ENCODE results near the gene CUL1. TPM values are rescaled to one million over a fixed set of nuclear protein-coding genes. Genes with fewer than 3 reads are reported as not detected.
A peak's percentile ranks its signal among the peaks of the same experiment; 100 is the strongest.

The CUL1 gene
- total RNA-seq, 6 donors from 2014 or later = 29.0 to 65.0 (median 45.9) TPM

DNA sequence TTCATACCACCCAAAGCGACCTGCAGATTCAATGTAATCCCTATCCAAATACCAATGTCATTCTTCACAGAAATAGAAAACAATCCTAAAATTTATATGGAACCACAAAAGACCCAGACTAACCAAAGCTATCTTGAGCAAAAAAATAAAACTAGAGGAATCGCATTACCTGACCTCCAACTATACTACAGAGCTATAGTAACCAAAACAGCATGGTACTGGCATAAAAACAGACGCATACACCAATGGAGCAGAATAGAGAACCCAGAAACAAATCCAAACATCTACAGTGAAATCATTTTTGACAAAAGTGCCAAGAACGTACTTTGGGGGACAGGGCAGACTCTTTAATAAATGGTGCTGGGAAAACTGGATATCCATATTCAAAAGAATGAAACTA is 16.9 kb upstream of the CUL1 start:
- DNase-seq = no peak
- 94 to 96% methylated on average over 4 of the region's 4 CpGs for WGBS, 2 donors
- no peak overlapping the region for H3K4me3 ChIP-seq
- H3K4me1 ChIP-seq = peaks cover 0 to 6% (median 5%) of the 10 kb centered on the region in 4 donors
- no peak for ATAC-seq (ENCODE audit: low FRiP score in 2 of 2)
- H3K27me3 ChIP-seq = no peaks in the 10 kb centered on the region
- H3K27ac ChIP-seq = no peak overlapping the region
- no peaks in the 10 kb centered on the region for H3K36me3 ChIP-seq
- no peaks in the 10 kb centered on the region for H3K9me3 ChIP-seq
- no peak for TF ChIP-seq POLR2AphosphoS5 (IDR thresholded peaks at IDR 0.05)
- no peak for TF ChIP-seq EP300 (IDR thresholded peaks at IDR 0.05)
- TF ChIP-seq, protein P1, sequence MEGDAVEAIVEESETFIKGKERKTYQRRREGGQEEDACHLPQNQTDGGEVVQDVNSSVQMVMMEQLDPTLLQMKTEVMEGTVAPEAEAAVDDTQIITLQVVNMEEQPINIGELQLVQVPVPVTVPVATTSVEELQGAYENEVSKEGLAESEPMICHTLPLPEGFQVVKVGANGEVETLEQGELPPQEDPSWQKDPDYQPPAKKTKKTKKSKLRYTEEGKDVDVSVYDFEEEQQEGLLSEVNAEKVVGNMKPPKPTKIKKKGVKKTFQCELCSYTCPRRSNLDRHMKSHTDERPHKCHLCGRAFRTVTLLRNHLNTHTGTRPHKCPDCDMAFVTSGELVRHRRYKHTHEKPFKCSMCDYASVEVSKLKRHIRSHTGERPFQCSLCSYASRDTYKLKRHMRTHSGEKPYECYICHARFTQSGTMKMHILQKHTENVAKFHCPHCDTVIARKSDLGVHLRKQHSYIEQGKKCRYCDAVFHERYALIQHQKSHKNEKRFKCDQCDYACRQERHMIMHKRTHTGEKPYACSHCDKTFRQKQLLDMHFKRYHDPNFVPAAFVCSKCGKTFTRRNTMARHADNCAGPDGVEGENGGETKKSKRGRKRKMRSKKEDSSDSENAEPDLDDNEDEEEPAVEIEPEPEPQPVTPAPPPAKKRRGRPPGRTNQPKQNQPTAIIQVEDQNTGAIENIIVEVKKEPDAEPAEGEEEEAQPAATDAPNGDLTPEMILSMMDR (IDR thresholded peaks at IDR 0.05) = no peak
- TF ChIP-seq POLR2A (IDR thresholded peaks at IDR 0.05) = no peak

DNA sequence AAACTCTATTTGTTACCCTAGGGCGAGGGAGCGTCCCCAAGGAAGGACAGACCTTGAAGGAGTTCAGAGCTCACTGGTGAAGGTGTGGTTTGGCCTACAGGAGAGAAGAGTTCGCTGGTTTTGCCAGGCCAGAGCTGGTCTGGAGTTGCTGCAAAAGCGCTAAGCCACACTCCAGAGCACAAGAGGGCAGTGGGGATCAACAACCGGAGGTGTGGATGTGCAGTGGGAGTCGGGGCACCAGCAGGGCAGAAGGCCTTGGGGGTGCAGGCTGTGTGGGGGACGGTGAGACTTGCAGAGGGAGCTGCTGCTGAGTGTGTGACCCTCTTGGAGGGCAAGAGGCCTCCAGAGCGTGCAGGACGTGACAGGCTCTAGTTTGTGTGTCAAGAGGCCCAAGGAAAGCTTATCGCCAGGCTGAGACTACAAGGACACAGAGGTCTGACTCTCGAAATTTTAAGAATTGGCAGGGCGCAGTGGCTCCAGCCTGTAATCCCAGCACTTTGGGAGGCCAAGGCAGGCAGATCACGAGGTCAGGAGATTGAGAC is 14.3 kb upstream of the CUL1 start:
- no peak overlapping the region for H3K27ac ChIP-seq
- H3K36me3 ChIP-seq = no peaks in the 10 kb centered on the region
- ATAC-seq (ENCODE audit: low FRiP score in 2 of 2) = peak; percentile 31 to 59
- TF ChIP-seq POLR2AphosphoS5 (IDR thresholded peaks at IDR 0.05) = no peak
- TF ChIP-seq EP300 (IDR thresholded peaks at IDR 0.05) = no peak
- TF ChIP-seq, protein P1 (IDR thresholded peaks at IDR 0.05) = no peak
- no peak for TF ChIP-seq POLR2A (IDR thresholded peaks at IDR 0.05)
- 79 to 85% methylated on average over 13 of the region's 13 CpGs for WGBS, 2 donors
- no peak overlapping the region for H3K4me3 ChIP-seq
- H3K9me3 ChIP-seq = no peaks in the 10 kb centered on the region
- H3K4me1 ChIP-seq = peaks cover 0 to 9% (median 5%) of the 10 kb centered on the region in 4 donors
- H3K27me3 ChIP-seq = no peaks in the 10 kb centered on the region
- peak; percentile 24 to 29 for DNase-seq

DNA sequence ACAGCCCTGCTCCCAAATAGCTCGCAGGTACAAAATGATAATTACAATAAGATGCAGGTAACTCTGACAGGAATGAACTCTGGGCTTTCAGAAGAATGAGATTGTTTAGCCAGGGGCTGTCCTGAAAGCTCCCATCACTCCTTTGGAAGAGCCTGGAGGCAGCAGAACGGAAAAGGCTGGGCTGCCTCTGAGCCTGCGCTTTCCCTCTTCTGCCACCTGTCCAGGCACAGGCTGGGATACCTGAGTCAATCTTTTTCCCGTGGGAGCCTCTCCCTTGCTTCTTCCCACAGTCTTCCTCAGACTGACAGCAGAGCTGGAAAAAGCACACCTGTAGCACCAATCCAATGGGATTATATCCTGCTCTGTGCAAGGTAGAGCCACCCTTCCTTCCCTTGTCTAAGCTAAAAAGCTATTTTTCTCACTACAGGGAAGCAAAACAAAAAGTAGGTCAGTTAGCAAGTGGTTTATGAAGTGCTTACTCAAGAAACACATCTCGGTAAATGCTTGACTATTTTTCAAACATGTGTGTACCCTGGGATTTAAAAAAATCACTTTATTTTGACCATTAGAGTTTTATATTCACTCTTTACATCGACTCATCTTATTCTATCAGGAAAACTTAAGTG is 12.3 kb upstream of the CUL1 start:
- ATAC-seq (ENCODE audit: low FRiP score in 2 of 2) (no peak), DNase-seq (no peak)
- WGBS, 2 donors = 68 to 77% methylated on average over 6 of the region's 6 CpGs
- TF ChIP-seq EP300 (IDR thresholded peaks at IDR 0.05) (no peak), POLR2A (IDR thresholded peaks at IDR 0.05) (no peak), POLR2AphosphoS5 (IDR thresholded peaks at IDR 0.05) (no peak)
- TF ChIP-seq, protein P1 (IDR thresholded peaks at IDR 0.05) = no peak
- Histone ChIP-seq H3K4me3 (no peak overlapping the region), H3K27me3 (no peaks in the 10 kb centered on the region), H3K27ac (no peak overlapping the region), H3K36me3 (no peaks in the 10 kb centered on the region), H3K4me1 (peaks cover 0 to 9% (median 5%) of the 10 kb centered on the region in 4 donors), H3K9me3 (no peaks in the 10 kb centered on the region)

DNA sequence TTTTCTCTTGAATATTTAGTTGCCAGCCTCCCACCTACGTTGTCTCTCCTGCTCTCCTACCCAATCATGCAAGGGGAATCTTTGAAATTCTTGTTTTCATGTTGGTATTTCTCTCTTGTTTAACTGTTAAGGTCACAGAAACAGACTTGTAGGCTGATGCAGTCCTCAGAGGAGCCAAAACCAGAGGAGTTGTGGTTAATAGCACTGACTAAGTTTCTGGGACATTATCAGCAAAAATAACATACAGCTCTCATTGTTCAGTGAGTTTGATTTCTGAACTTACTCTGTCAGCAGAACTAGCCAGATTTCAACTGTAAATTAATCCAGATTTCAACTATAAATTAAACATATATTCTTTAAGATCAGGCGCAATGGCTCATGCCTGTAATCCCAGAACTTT is 11.1 kb upstream of the CUL1 start:
- no peak overlapping the region for H3K27ac ChIP-seq
- H3K4me3 ChIP-seq = no peak overlapping the region
- no peaks in the 10 kb centered on the region for H3K9me3 ChIP-seq
- WGBS, 2 donors = 89 to 95% methylated on average over 2 of the region's 2 CpGs
- H3K36me3 ChIP-seq = no peaks in the 10 kb centered on the region
- no peaks in the 10 kb centered on the region for H3K27me3 ChIP-seq
- peaks cover 0 to 9% (median 5%) of the 10 kb centered on the region in 4 donors for H3K4me1 ChIP-seq
- DNase-seq = no peak
- no peak for ATAC-seq (ENCODE audit: low FRiP score in 2 of 2)
- TF ChIP-seq EP300 (IDR thresholded peaks at IDR 0.05) (no peak), POLR2AphosphoS5 (IDR thresholded peaks at IDR 0.05) (no peak), POLR2A (IDR thresholded peaks at IDR 0.05) (no peak)
- TF ChIP-seq, protein P1 (IDR thresholded peaks at IDR 0.05) = no peak

DNA sequence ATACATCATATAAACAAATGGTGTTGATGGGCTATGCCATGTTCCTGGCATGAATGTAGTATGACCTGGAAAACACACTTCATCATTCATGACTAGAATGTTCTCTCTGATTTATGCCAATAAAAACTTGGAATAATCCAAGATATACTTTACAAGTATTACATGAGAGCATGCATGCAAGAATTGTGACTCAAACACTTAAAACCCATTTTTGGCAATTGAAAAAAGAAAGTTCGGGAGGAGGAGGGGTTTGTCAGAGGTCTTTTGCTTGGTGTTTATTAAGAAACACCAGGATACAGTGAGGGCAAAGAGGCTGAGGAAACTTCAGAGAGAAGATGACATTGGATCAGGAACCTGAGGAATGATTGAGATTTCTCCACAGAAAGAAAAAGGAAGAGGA is 10.2 kb upstream of the CUL1 start:
- no peak overlapping the region for H3K27ac ChIP-seq

More for the DNA sequence above, 10.2 kb upstream of the CUL1 start:
- H3K27me3 ChIP-seq = no peaks in the 10 kb centered on the region
- no peak for DNase-seq
- no peaks in the 10 kb centered on the region for H3K36me3 ChIP-seq
- H3K4me3 ChIP-seq = no peak overlapping the region
- no peaks in the 10 kb centered on the region for H3K9me3 ChIP-seq
- WGBS, 2 donors = 47 to 58% methylated on average over 1 of the region's 1 CpG
- ATAC-seq (ENCODE audit: low FRiP score in 2 of 2) = no peak
- H3K4me1 ChIP-seq = peaks cover 0 to 9% (median 5%) of the 10 kb centered on the region in 4 donors
- TF ChIP-seq POLR2A (IDR thresholded peaks at IDR 0.05) (no peak), EP300 (IDR thresholded peaks at IDR 0.05) (no peak), POLR2AphosphoS5 (IDR thresholded peaks at IDR 0.05) (no peak)
- TF ChIP-seq, protein P1 (IDR thresholded peaks at IDR 0.05) = no peak

All from upper lobe of left lung (tissue), 6 donors.